ENCODE measurements around the gene ST14. TPM values are rescaled to one million over a fixed set of nuclear protein-coding genes. Genes with fewer than 3 reads are reported as not detected.
"Not testable (repeated sequence)": the region's sequence is repeated elsewhere in the genome, so short reads cannot be mapped to it uniquely, and the experiment has no call there.

Gene ST14
- total RNA-seq, 4 donors from 2014 or later = 0.88 to 15.6 (median 2.8) TPM

DNA sequence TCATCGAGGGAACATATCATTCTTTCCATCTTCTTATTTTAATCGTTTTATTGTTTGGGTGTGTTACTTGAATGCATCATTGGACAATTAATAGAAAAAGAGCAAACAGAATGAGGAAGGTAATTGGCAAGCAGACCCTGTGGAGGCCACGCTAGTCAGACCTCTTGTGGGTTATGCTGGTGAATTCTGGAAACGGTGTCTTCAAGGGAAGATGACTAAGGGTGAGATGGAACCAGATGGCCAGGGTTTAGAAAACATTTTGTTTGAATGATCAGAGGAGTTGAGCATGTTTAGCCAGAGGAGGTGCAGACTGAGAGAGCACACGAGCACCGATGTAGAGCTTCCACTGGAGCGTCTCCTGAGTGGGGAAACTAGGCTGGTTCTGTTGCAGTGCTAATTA is 8.5 kb downstream of the ST14 start:
- Histone ChIP-seq H3K27me3 (no peaks in the 10 kb centered on the region), H3K4me3 (no peak overlapping the region), H3K4me1 (no peaks in the 10 kb centered on the region), H3K9me3 (no peaks in the 10 kb centered on the region), H3K27ac (no peak overlapping the region), H3K36me3 (no peaks in the 10 kb centered on the region)
- no peak for DNase-seq
- intact Hi-C loops (cut with DNase I; ENCODE audit: low total_unique reads) = no loop called here
- TF ChIP-seq, protein P1, sequence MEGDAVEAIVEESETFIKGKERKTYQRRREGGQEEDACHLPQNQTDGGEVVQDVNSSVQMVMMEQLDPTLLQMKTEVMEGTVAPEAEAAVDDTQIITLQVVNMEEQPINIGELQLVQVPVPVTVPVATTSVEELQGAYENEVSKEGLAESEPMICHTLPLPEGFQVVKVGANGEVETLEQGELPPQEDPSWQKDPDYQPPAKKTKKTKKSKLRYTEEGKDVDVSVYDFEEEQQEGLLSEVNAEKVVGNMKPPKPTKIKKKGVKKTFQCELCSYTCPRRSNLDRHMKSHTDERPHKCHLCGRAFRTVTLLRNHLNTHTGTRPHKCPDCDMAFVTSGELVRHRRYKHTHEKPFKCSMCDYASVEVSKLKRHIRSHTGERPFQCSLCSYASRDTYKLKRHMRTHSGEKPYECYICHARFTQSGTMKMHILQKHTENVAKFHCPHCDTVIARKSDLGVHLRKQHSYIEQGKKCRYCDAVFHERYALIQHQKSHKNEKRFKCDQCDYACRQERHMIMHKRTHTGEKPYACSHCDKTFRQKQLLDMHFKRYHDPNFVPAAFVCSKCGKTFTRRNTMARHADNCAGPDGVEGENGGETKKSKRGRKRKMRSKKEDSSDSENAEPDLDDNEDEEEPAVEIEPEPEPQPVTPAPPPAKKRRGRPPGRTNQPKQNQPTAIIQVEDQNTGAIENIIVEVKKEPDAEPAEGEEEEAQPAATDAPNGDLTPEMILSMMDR (IDR thresholded peaks at IDR 0.05) = no peak
- no peak for TF ChIP-seq POLR2A (IDR thresholded peaks at IDR 0.05)

DNA sequence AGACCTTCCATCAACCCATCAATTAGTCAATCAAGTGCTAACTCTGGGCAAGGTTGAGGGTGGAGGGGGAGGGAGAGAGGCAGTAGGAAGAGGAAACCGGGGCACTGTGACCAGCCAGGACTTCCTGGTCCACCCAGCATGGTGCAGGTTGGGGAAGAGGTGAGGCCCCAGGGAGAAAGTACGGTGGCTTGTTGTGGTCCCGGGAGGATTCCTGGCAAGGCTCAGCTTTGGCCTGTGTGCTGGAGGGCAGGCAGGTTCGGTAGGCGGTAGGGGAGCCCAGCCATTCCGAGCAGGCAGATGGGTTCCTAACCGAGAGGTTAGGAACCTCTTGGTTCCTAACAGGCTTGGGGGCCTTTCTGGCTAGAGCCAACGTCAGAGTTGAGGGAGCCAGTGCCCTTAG is 10.8 kb downstream of the ST14 start:
- Histone ChIP-seq H3K36me3 (no peaks in the 10 kb centered on the region), H3K27ac (no peak overlapping the region), H3K4me1 (no peaks in the 10 kb centered on the region), H3K4me3 (no peak overlapping the region), H3K27me3 (no peaks in the 10 kb centered on the region), H3K9me3 (no peaks in the 10 kb centered on the region)
- no peak for DNase-seq
- TF ChIP-seq, protein P1 (IDR thresholded peaks at IDR 0.05) = no peak
- TF ChIP-seq POLR2A (IDR thresholded peaks at IDR 0.05) = no peak
- intact Hi-C loops (cut with DNase I; ENCODE audit: low total_unique reads) = no loop called here

DNA sequence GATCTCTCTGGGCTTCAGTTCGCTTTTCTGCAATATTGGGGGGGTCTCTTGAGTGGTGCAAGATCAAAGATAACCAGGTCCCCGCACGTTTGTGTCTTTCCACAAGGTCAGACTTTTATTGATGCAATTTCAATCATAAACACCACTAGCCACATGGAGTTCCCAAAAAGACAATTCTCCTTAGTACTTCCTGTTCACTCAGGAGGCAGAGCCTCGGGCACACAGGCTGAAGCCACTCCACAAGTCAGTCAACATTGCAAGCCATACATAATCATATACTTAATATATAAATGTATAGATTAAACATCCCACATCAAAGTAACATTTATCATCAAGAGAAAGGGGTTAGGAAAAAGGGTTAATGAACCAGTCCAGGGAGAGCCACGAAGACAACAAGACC is 12.0 kb downstream of the ST14 start:
- Histone ChIP-seq H3K27ac (no peak overlapping the region), H3K36me3 (no peaks in the 10 kb centered on the region), H3K4me3 (no peak overlapping the region), H3K4me1 (no peaks in the 10 kb centered on the region), H3K27me3 (no peaks in the 10 kb centered on the region), H3K9me3 (no peaks in the 10 kb centered on the region)
- intact Hi-C loops (cut with DNase I; ENCODE audit: low total_unique reads) = no loop called here
- TF ChIP-seq POLR2A (IDR thresholded peaks at IDR 0.05) = no peak
- TF ChIP-seq, protein P1 (IDR thresholded peaks at IDR 0.05) = no peak
- no peak for DNase-seq

DNA sequence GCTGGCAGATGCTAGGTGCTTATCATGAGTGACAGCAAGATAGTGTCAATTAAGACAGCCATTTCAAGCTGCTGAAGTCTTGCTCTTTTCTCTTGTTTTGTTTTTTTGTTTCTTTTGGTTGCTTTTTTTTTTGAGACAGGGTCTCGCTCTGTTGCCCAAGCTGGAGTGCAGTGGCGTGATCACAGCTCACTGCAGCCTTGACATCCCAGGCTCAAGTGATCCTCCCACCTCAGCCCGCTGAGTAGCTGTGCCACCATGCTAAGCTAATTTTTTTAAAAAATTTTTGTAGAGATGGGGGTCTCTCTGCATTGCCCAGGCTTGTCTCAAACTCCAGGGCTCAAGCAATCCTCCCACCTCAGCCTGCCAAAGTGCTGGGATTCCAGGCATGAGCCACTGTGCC is 12.4 kb downstream of the ST14 start:
- DNase-seq; H3K4me1 ChIP-seq; H3K36me3 ChIP-seq; H3K9me3 ChIP-seq; H3K27me3 ChIP-seq; intact Hi-C loops (cut with DNase I; ENCODE audit: low total_unique reads); H3K27ac ChIP-seq; H3K4me3 ChIP-seq: not testable (repeated sequence)

DNA sequence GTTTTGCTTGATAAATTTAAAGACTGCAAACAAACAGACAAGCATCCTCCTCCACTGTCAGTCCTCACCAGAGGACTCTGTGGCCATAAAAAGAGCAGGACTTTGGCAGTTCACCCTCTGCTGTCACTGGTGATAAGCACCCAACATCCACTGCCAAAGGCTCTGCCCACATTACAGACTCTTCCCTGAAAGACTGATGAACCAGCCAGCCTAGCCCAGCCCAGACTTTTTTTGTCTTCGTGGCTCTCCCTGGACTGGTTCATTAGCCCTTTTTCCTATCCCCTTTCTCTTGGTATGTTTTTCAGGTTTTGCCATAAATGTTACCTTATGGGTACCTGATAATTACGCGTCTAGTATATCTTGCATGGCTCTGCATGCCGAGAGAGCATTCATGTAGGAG is 15.1 kb downstream of the ST14 start:
- Histone ChIP-seq H3K4me3 (no peak overlapping the region), H3K27me3 (no peaks in the 10 kb centered on the region), H3K36me3 (no peaks in the 10 kb centered on the region), H3K4me1 (no peaks in the 10 kb centered on the region), H3K9me3 (no peaks in the 10 kb centered on the region), H3K27ac (no peak overlapping the region)
- no peak for DNase-seq
- intact Hi-C loops (cut with DNase I; ENCODE audit: low total_unique reads) = no loop called here
- TF ChIP-seq, protein P1 (IDR thresholded peaks at IDR 0.05) = no peak
- no peak for TF ChIP-seq POLR2A (IDR thresholded peaks at IDR 0.05)

DNA sequence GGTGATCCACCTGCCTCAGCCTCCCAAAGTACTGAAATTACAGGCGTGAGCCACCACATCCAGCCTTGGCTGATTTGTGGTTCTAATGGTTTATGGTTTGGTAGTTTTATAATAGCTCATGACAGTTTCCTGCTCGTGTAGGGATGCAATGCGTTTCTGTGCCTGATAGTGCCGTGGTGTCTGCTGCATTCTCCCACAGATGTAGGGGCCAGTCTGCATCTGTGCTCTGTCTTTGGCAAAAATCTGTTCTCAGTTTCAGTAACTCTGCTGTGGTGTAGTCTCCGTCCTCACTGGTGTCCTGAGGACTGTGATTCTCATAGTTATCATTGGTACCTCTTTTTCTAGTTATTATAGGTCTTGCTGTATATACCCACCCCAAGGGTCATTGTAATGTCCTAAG is 16.3 kb downstream of the ST14 start:
- H3K4me3 ChIP-seq = no peak overlapping the region
- H3K36me3 ChIP-seq = no peaks in the 10 kb centered on the region
- no peaks in the 10 kb centered on the region for H3K9me3 ChIP-seq
- intact Hi-C loops (cut with DNase I; ENCODE audit: low total_unique reads) = no loop called here
- no peak overlapping the region for H3K27ac ChIP-seq
- H3K4me1 ChIP-seq = no peaks in the 10 kb centered on the region
- no peak for TF ChIP-seq POLR2A (IDR thresholded peaks at IDR 0.05)
- TF ChIP-seq, protein P1 (IDR thresholded peaks at IDR 0.05) = no peak
- no peak for DNase-seq
- H3K27me3 ChIP-seq = no peaks in the 10 kb centered on the region
